ENCODE data around the gene MT1M.
"Not testable (repeated sequence)": the region's sequence is repeated elsewhere in the genome, so short reads cannot be mapped to it uniquely, and the experiment has no call there.

The MT1M gene

GRCh38 chr16:56662357-56663354, 30.2 kb downstream of the MT1M start:
- DNase-seq (ENCODE audit: low read depth), result no peak
- H3K4me3 ChIP-seq (ENCODE audit: low read length), result no peak overlapping the region
- TF ChIP-seq CTCF (conservative IDR thresholded peaks at IDR 0.05; ENCODE audit: low read depth, low read length), result no peak

GRCh38 chr16:56664506-56664905, 32.0 kb downstream of the MT1M start:
- H3K4me3 ChIP-seq (ENCODE audit: low read length), result no peak overlapping the region
- no peak for DNase-seq (ENCODE audit: low read depth)

GRCh38 chr16:56665286-56666261, 33.1 kb downstream of the MT1M start:
- not testable (repeated sequence) for H3K4me3 ChIP-seq (ENCODE audit: low read length); DNase-seq (ENCODE audit: low read depth)

More at GRCh38 chr16:56664506-56664905, 32.0 kb downstream of the MT1M start:
- TF ChIP-seq CTCF (conservative IDR thresholded peaks at IDR 0.05; ENCODE audit: low read depth, low read length), result no peak

GRCh38 chr16:56667581-56668571, 35.4 kb downstream of the MT1M start, which contains the start of gene MT1G:
Gene MT1G, minus strand, starts transcription at chr16:56668065. Its CDS starts 72 bp downstream, at chr16:56667993.
- DNase-seq (ENCODE audit: low read depth), result no peak
- TF ChIP-seq CTCF (conservative IDR thresholded peaks at IDR 0.05; ENCODE audit: low read depth, low read length), result no peak
- H3K4me3 ChIP-seq (ENCODE audit: low read length), result no peak within 1 kb of the TSS

GRCh38 chr16:56669005-56669839, 36.8 kb downstream of the MT1M start, which contains the start of gene MT1H:
Gene MT1H, plus strand, starts transcription at chr16:56669814. Its CDS starts 71 bp downstream, at chr16:56669885.
- TF ChIP-seq CTCF (conservative IDR thresholded peaks at IDR 0.05; ENCODE audit: low read depth, low read length), result no peak
- no peak for DNase-seq (ENCODE audit: low read depth)
- H3K4me3 ChIP-seq (ENCODE audit: low read length), result no peak within 1 kb of the TSS

GRCh38 chr16:56669840-56670619, 37.6 kb downstream of the MT1M start:
- TF ChIP-seq CTCF (conservative IDR thresholded peaks at IDR 0.05; ENCODE audit: low read depth, low read length), result no peak
- no peak for DNase-seq (ENCODE audit: low read depth)
- H3K4me3 ChIP-seq (ENCODE audit: low read length), result no peak overlapping the region

Data from retinal pigment epithelial cell (primary cell).